Activated CD4-positive, alpha-beta T cell treated with anti-CD3 and anti-CD28 coated beads for 36 hours (primary cell): Measurements from ENCODE around the gene SAMD4A. TPM values are rescaled to one million over a fixed set of nuclear protein-coding genes. Genes with fewer than 3 reads are reported as not detected.
A peak's percentile ranks its signal among the peaks of the same experiment; 100 is the strongest.

Experiments used
- ATAC-seq: fragments of 200-7000 bp; cut with Tn5 transposase; one replicate; pipeline ENCODE4 v1.10.0; 2021; ENCODE audit warnings: mild to moderate bottlenecking, moderate library complexity
- CTCF ChIA-PET: fragments of 350-600 bp; sonication (Branson Sonifier 250); formaldehyde crosslinking; loops from one replicate; lab custom pipeline; 2021; ENCODE audit warnings: antibody characterized with exemption; lab: Charles Lee
- POLR2A ChIA-PET: fragments of 350-600 bp; sonication (Branson Sonifier 250); formaldehyde crosslinking; loops from one replicate; lab custom pipeline; 2021; ENCODE audit warnings: antibody characterized with exemption, inconsistent platforms; lab: Charles Lee
- DNase-seq: peaks from one replicate; pipeline ENCODE4 v3.0.0-alpha.2; 2020
- H3K27ac Mint-ChIP-seq: one replicate; pipeline ENCODE4 v1.8.0; 2021; ENCODE audit warnings: mixed read lengths
- H3K27me3 Mint-ChIP-seq: one replicate; pipeline ENCODE4 v1.8.0; 2021; ENCODE audit warnings: mixed read lengths
- H3K36me3 Mint-ChIP-seq: one replicate; pipeline ENCODE4 v1.8.0; 2021; ENCODE audit warnings: low read depth, mixed read lengths
- H3K4me1 Mint-ChIP-seq: one replicate; pipeline ENCODE4 v1.8.0; 2021; ENCODE audit warnings: mixed read lengths
- H3K4me3 Mint-ChIP-seq: one replicate; pipeline ENCODE4 v1.8.0; 2021; ENCODE audit warnings: mild to moderate bottlenecking, moderate library complexity, mixed read lengths
- H3K9me3 Mint-ChIP-seq: one replicate; pipeline ENCODE4 v1.8.0; 2021; ENCODE audit warnings: low read depth, mixed read lengths
- intact Hi-C, 2 experiments: fragments of 100-400 bp; cut with DNase I in 1 of 2; cut with micrococcal nuclease in 1 of 2; formaldehyde crosslinking; loops; one replicate each; pipeline versions ENCODE4 v1.14.2 to v1.15.1; 2022 to 2024; cut with DNase I, micrococcal nuclease
- total RNA-seq, 2 experiments: library from RNA; stranded (reverse); gene quantifications; one replicate each; pipeline ENCODE4 v1.2.3, GENCODE V29; 2021

The SAMD4A gene
- total RNA-seq, 2 experiments from 2014 or later: 2.7 to 2.8 TPM

DNA sequence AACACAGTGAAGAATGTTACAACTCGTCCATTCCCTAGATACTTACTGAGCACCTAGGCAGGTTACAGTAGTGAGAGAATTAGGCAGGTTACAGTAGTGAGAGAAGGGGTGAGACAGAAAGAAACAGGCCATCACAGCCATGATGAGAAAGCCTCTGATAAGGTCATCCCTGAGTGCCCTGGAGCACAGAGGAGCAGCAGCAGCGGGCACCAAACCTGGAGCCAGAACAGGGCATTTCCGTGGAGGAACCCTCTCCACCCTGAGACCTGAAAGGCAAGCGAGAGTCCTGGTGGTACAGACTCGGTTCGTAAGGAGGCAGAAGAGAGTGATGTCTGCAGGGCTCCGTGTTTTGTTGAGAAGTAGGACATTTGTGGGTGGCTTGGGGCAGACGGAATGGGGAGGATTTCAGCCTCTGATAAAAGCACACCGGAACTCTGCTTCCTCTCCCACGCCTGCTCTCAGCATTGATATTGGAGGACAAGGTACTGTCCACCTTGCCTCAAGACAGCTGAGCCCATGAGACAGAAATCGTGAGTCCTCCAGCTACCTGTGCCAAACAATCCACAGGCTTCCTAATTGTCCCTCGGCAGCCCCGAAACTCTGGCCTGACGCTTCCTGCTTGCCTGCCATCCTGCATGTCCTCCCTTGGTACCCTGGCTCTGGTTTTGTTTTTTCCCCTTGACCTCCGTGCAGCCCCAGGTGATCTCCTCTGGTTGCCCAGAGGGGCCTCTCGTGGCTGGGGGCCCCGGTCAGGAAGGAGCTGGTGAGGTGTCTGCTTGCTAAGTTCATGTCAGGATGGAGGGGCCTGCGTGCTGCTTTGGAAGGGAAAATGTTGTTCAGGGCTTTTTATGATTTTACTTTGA lies 199.6 kb downstream of the SAMD4A start:
- Mint-ChIP-seq H3K4me3 (no peak overlapping the region), H3K27me3 (peaks cover 12% of the 10 kb centered on the region), H3K27ac (peak overlapping the region; percentile 86), H3K9me3 (no peaks in the 10 kb centered on the region), H3K36me3 (no peaks in the 10 kb centered on the region), H3K4me1 (peaks cover 23% of the 10 kb centered on the region)
- intact Hi-C loops: no loop called here
- POLR2A ChIA-PET: no interaction called here
- ATAC-seq (peak; percentile 57), DNase-seq (peak; percentile 40)
- CTCF ChIA-PET: interaction anchor here (1.8 kb wide), 1 partner anchor 202 kb away, joined by 5 read pairs; no protein-coding TSS in a partner anchor

DNA sequence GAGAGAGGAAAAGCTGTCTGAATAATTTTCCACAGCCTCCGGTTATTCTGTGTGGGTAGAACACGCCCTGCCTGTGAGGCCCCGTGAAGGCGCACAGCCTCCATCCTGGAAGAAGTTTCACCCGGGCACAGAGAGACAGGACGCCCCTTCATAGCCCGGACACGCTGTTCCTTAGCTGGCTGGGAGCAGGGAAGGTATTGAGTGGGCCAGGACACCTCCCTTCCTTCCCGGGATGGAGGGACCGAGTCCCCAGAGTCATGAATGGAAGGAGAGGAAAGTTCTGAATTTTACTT lies 200.2 kb downstream of the SAMD4A start:
- H3K4me3 Mint-ChIP-seq: no peak overlapping the region
- ChIA-PET POLR2A (no interaction called here), CTCF (interaction anchor here (1.8 kb wide), 1 partner anchor 203 kb away, joined by 5 read pairs; no protein-coding TSS in a partner anchor)
- peaks cover 12% of the 10 kb centered on the region for H3K27me3 Mint-ChIP-seq
- intact Hi-C loops: no loop called here
- H3K27ac Mint-ChIP-seq: peak overlapping the region; percentile 86
- no peaks in the 10 kb centered on the region for H3K36me3 Mint-ChIP-seq
- peaks cover 23% of the 10 kb centered on the region for H3K4me1 Mint-ChIP-seq
- ATAC-seq (peak; percentile 69), DNase-seq (no peak)
- no peaks in the 10 kb centered on the region for H3K9me3 Mint-ChIP-seq

DNA sequence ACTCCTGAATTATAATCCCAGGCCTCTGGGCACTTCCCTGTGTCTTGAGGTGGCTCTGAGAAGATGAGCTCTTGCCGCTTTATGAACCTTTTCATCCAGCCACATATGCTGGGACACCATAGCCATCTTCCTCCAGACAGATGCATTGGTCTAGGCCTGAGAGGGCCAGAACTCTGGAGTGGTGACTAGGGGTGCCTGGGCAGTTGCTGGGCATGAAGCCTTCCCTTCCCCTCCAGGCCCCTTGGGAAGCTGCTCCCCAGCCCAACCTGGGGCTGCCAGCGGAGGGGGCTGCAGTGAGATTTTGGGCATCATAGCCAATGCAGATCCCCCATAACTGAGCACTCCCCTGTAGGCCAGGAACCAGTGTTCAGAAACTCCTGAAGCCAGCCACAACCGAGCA lies 200.5 kb downstream of the SAMD4A start:
- ATAC-seq (peak; percentile 17), DNase-seq (no peak)
- CTCF ChIA-PET: interaction anchor here (1.8 kb wide), 1 partner anchor 203 kb away, joined by 5 read pairs; no protein-coding TSS in a partner anchor
- no peaks in the 10 kb centered on the region for H3K9me3 Mint-ChIP-seq
- H3K4me3 Mint-ChIP-seq: no peak overlapping the region
- no peaks in the 10 kb centered on the region for H3K36me3 Mint-ChIP-seq
- peaks cover 23% of the 10 kb centered on the region for H3K4me1 Mint-ChIP-seq
- intact Hi-C loops: no loop called here
- POLR2A ChIA-PET: no interaction called here
- H3K27ac Mint-ChIP-seq: peak overlapping the region; percentile 86
- H3K27me3 Mint-ChIP-seq: peaks cover 12% of the 10 kb centered on the region

DNA sequence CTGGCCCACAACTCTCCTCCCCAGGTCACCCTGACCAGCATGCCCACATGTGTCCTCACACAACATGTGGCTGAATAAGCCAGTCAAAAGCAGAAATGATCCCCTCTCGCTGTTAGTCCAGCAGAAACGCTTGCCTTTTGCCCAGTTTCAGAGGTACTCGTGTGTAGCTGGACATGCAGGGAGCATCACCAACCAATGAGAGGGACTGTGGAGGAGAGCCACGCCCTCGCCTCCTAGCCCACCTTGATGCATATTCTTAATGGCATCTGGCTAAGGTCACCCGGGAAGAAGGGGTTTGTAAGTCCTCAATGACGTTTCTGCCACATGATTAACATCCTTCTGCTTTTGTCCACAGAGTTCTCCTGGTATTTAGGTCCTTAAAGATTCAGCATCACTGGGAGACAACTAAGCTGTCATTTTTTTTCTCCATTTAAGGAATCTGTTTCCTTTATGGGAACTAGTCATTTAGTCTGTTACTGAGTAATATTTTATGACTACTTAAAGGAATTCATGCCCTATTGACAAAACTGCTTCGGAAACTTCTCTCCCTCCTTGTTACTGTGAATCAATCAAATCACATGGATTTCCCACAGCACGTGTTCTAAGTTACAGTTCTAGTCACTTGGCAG lies 201.7 kb downstream of the SAMD4A start:
- intact Hi-C loops: no loop called here
- ATAC-seq (no peak), DNase-seq (no peak)
- POLR2A ChIA-PET: no interaction called here
- peaks cover 12% of the 10 kb centered on the region for H3K27me3 Mint-ChIP-seq
- no peaks in the 10 kb centered on the region for H3K36me3 Mint-ChIP-seq
- H3K4me1 Mint-ChIP-seq: peaks cover 32% of the 10 kb centered on the region
- H3K9me3 Mint-ChIP-seq: no peaks in the 10 kb centered on the region
- CTCF ChIA-PET: interaction anchor here (1.8 kb wide), 1 partner anchor 204 kb away, joined by 5 read pairs; no protein-coding TSS in a partner anchor
- H3K4me3 Mint-ChIP-seq: no peak overlapping the region
- H3K27ac Mint-ChIP-seq: no peak overlapping the region

DNA sequence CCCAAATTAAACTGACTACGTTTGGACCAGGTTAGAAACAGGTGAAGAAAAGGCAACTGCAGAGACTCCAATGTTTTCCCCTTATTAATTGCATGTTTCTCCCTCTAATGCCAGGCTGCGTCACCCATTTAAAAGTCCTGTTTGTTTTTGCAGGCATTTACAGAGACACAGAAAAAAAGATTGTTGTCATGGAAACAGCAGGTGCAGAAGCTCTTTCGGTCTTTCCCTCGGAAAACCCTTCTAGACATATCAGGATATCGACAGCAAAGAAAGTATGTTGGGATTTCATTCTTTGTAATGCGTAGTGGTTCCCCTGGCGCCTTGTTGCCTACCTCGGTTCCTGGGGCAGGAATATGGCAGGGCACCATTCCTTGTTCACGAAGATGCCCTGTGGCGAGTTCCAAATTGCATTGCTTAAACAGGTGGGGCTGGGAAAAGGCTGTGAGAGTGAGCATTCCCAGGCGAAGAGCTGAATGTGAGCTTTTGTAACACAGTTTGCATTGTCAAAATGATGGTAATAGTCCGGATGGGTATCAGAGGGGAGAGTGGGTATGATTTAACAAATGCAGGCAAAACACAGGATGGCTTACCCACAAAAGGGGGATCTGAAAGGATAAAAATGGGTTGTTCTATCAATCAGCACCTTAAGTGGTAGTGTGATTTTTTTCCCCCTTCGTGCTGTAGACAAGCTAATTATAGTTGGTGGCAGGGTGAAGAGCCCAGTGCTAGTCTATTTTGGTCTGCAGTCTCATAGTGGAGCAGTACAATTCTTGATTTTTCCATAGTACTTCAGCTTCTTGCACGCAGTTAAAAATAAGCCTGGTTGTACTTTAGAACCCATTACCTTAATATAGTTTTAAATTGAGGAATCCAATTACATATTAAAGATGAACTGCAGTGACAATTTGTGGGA lies 203.3 kb downstream of the SAMD4A start:
- ChIA-PET CTCF (interaction anchor here (0.7 to 1.6 kb wide), 5 partner anchors 10 to 195 kb away, joined by 3 to 4 read pairs (median 3); no protein-coding TSS in a partner anchor), POLR2A (no interaction called here)
- Mint-ChIP-seq H3K4me3 (no peak overlapping the region), H3K4me1 (peaks cover 39% of the 10 kb centered on the region), H3K27ac (no peak overlapping the region), H3K36me3 (no peaks in the 10 kb centered on the region), H3K9me3 (no peaks in the 10 kb centered on the region), H3K27me3 (peaks cover 17% of the 10 kb centered on the region)
- no peak for DNase-seq
- ATAC-seq: no peak
- intact Hi-C loops: loop anchor here (5.0 kb wide), 2 partner anchors 78 to 98 kb away; no protein-coding TSS in a partner anchor

DNA sequence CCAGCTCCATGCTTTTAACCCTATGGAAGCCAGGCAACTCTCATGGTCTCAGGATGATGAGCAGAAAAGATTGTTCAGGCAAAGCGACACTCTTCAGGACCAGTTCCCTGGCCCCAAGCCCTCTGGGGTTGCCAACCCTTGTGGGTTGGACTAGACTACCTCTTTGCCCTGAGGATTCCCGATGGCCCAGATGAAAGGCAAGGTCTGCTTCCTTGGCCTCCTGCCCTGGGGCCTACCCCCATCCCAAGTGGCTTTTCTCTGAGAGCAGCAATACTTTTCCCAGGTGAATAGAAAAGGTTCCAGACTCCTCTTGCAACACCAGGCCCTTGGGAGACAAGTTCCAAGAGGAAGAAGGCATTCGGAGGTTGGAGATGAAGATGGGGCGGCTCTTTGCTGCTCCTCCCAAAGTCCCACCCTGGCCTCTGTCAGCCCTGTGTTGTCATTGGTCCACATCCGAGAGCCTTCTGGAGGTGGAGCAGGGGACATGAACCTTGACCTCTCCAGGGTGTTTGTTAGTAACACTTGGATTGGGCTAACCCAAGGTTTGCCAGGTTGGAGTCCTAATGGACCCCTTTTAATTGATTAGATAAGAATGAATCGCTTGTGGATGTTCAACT lies 204.6 kb downstream of the SAMD4A start:
- H3K4me1 Mint-ChIP-seq: peaks cover 46% of the 10 kb centered on the region
- no peaks in the 10 kb centered on the region for H3K9me3 Mint-ChIP-seq
- no peak for DNase-seq
- POLR2A ChIA-PET: no interaction called here
- no peak overlapping the region for H3K4me3 Mint-ChIP-seq
- H3K27ac Mint-ChIP-seq: no peak overlapping the region
- ATAC-seq: no peak
- CTCF ChIA-PET: interaction anchor here (0.9 kb wide), 2 partner anchors 30 to 140 kb away, joined by 3 read pairs; no protein-coding TSS in a partner anchor
- peaks cover 16% of the 10 kb centered on the region for H3K27me3 Mint-ChIP-seq
- intact Hi-C loops: loop anchor here (2.0 to 5.0 kb wide), 5 partner anchors 79 to 331 kb away; partner anchors contain the start of gene CNIH1 (in 1 of the 2)
- H3K36me3 Mint-ChIP-seq: no peaks in the 10 kb centered on the region

DNA sequence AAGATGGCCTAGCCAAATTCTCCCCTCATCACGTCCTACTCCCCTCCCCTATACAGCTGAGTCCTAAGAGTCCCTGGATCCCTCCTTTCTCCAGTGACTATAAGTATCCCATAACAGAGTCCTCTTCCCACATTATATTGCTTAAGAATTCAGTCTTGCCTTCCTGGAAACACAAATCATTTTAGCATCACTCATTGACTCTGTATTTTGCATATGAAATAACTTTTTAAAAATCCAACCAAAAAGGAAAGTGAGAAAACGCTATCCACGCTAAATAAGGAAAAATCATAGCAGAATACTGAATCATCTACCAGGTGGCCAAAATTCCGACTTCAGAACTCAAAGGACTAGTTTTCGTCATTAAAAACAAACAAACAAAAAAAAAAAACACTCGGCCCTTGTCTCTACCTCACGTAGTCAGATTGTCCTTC lies 205.5 kb downstream of the SAMD4A start:
- intact Hi-C loops: loop anchor here (2.0 to 5.0 kb wide), 5 partner anchors 80 to 332 kb away; partner anchors contain the start of gene CNIH1 (in 1 of the 2)
- Mint-ChIP-seq H3K4me3 (peak overlapping the region; percentile 6), H3K36me3 (peaks cover 3% of the 10 kb centered on the region), H3K27ac (peak overlapping the region; percentile 83), H3K27me3 (peaks cover 16% of the 10 kb centered on the region), H3K4me1 (peaks cover 46% of the 10 kb centered on the region), H3K9me3 (no peaks in the 10 kb centered on the region)
- no peak for DNase-seq
- POLR2A ChIA-PET: interaction anchor here (1.8 kb wide), 1 partner anchor 263 kb away, joined by 5 read pairs; the partner anchor contains the start of gene CGRRF1
- CTCF ChIA-PET: interaction anchor here (0.5 to 6.0 kb wide), 17 partner anchors 10 to 208 kb away, joined by 3 to 189 read pairs (median 6); partner anchors contain the start of gene SAMD4A
- no peak for ATAC-seq

DNA sequence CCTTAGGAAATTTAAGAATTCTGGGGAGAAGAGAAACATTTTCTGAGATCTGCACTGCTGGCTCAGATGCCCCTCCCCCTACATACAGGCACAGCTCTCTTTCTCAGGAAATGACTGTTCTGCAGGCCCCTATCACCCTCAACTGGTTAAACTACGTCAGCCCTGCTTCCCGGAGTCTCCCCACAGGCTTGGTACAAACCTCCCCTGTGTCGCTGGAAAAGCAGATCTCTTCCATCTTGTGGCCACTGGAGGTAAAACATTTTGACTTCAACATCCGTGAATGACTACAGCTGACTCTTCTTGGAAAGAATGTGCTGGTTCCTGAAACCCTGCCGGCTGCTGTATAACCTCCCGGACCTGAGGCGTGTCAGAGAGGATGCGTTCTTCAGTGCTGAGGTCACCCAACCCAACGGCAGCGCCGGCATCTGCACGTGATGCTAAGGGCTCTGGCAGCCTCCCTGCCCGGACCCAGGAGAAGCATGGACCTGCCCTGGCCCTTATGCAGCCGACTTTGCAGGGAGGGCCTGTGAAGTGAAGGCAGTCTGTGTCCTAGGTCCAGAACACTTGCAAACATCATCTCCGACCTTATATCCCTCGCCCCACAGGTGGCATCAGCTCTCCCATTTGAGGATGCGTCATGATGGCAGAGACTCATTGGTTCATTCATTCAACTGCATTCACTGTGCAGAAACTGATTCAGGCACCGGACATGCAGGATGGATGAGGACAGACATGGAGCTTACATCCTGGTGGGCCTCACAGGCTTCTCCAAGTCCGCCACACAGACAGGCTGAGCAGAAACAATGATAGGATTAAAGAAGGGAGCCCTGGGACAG lies 206.5 kb downstream of the SAMD4A start:
- DNase-seq (peak; percentile 92), ATAC-seq (peak; percentile 81)
- H3K27me3 Mint-ChIP-seq: peaks cover 14% of the 10 kb centered on the region
- peak overlapping the region; percentile 6 for H3K4me3 Mint-ChIP-seq
- CTCF ChIA-PET: interaction anchor here (0.5 to 6.0 kb wide), 40 partner anchors 9 to 345 kb away, joined by 3 to 189 read pairs (median 4); partner anchors contain the start of genes CGRRF1 and SAMD4A
- peaks cover 54% of the 10 kb centered on the region for H3K4me1 Mint-ChIP-seq
- no peaks in the 10 kb centered on the region for H3K9me3 Mint-ChIP-seq
- peaks cover 3% of the 10 kb centered on the region for H3K36me3 Mint-ChIP-seq
- intact Hi-C loops: loop anchor here (1.0 to 5.0 kb wide), 18 partner anchors 36 to 377 kb away; partner anchors contain the start of genes CNIH1 (in 2 of the 2), CGRRF1 (in 1 of the 2), GCH1 (in 1 of the 2) and GMFB (in 1 of the 2)
- POLR2A ChIA-PET: interaction anchor here (0.6 to 1.8 kb wide), 4 partner anchors 206 to 361 kb away, joined by 4 to 5 read pairs (median 5); partner anchors contain the start of genes CGRRF1 and SAMD4A
- peak overlapping the region; percentile 83 for H3K27ac Mint-ChIP-seq

DNA sequence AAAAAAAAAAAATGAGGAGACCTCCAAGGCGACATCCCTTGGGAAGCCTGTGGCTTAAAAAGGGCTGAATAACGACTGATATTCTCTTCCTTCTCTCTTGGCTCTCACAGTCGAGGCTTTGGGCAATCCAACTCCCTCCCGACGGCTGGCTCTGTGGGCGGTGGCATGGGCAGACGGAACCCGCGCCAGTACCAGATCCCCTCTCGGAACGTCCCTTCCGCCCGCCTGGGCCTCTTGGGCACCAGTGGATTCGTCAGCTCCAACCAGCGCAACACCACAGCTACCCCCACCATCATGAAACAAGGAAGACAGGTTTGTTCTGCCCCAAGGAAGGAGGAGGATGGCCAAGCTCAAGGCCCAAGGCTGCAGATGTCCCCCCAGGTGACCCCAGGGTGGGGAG lies 207.9 kb downstream of the SAMD4A start:
- CTCF ChIA-PET: interaction anchor here (0.6 to 6.0 kb wide), 23 partner anchors 12 to 356 kb away, joined by 3 to 189 read pairs (median 9); partner anchors contain the start of genes CGRRF1 and SAMD4A
- DNase-seq: no peak
- intact Hi-C loops: loop anchor here (1.0 to 5.0 kb wide), 4 partner anchors 83 to 211 kb away; no protein-coding TSS in a partner anchor
- Mint-ChIP-seq H3K4me3 (no peak overlapping the region), H3K4me1 (peaks cover 57% of the 10 kb centered on the region), H3K9me3 (no peaks in the 10 kb centered on the region), H3K36me3 (peaks cover 3% of the 10 kb centered on the region), H3K27ac (no peak overlapping the region), H3K27me3 (peaks cover 12% of the 10 kb centered on the region)
- no peak for ATAC-seq
- POLR2A ChIA-PET: interaction anchor here (1.7 kb wide), 1 partner anchor 209 kb away, joined by 5 read pairs; no protein-coding TSS in a partner anchor
